ENCODE data around the gene NFIB. TPM values are rescaled to one million over a fixed set of nuclear protein-coding genes. Genes with fewer than 3 reads are reported as not detected.
A peak's percentile ranks its signal among the peaks of the same experiment; 100 is the strongest.

Gene NFIB
- total RNA-seq, 1 experiment from 2014 or later: 14.3 TPM

- H3K4me1 Mint-ChIP-seq: no peaks in the 10 kb centered on the region
- Histone ChIP-seq H3K79me1 (ENCODE audit: insufficient read depth, low read depth, low read length, poor library complexity, severe bottlenecking) (no peaks in the 10 kb centered on the region), H3K27me3 (ENCODE audit: insufficient read depth, low read length) (no peaks in the 10 kb centered on the region), H2AFZ (ENCODE audit: low read length) (no peak overlapping the region), H2BK120ac (ENCODE audit: low read depth, low read length, poor library complexity, severe bottlenecking) (no peak overlapping the region), H3K4ac (ENCODE audit: low read depth, low read length) (no peak overlapping the region), H3K9me3 (ENCODE audit: control insufficient read depth, low read depth, low read length) (no peaks in the 10 kb centered on the region), H2BK5ac (ENCODE audit: insufficient read length, low read length) (no peak overlapping the region), H2BK12ac (ENCODE audit: insufficient read length, low read depth, low read length) (no peak overlapping the region), H3T11ph (ENCODE audit: low read length) (no peak overlapping the region), H2BK15ac (ENCODE audit: low read depth, low read length) (no peak overlapping the region), H3K14ac (ENCODE audit: insufficient read depth, low read length) (no peak overlapping the region), H3K9ac (ENCODE audit: extremely low read depth, insufficient read length, low read length) (no peak overlapping the region), H3K23ac (ENCODE audit: insufficient read length, low read depth, low read length) (no peak overlapping the region), H4K5ac (ENCODE audit: insufficient read length, low read depth, low read length) (no peak overlapping the region), H4K20me1 (ENCODE audit: control insufficient read depth, insufficient read depth, insufficient read length) (no peaks in the 10 kb centered on the region), H3K23me2 (ENCODE audit: insufficient read length, low read depth, low read length, poor library complexity, severe bottlenecking) (no peaks in the 10 kb centered on the region), H3K56ac (ENCODE audit: insufficient read length, low read depth, low read length) (no peak overlapping the region), H4K8ac (replicated peaks; ENCODE audit: insufficient read length, low read depth, low read length) (no peak overlapping the region), H2AK5ac (ENCODE audit: insufficient read length, low read length) (no peak overlapping the region), H3K4me2 (ENCODE audit: insufficient read depth, insufficient read length, low read length) (no peak overlapping the region), H3K27ac (ENCODE audit: insufficient read length, low read depth, low read length) (no peak overlapping the region), H3K4me1 (ENCODE audit: insufficient read depth, low read length) (no peaks in the 10 kb centered on the region), H2BK20ac (ENCODE audit: low read depth, low read length, poor library complexity, severe bottlenecking) (no peak overlapping the region), H3K79me2 (ENCODE audit: insufficient read depth, low read length) (no peaks in the 10 kb centered on the region), H3K18ac (ENCODE audit: insufficient read length, low read depth, low read length) (no peak overlapping the region), H4K91ac (ENCODE audit: insufficient read length, low read depth, low read length) (no peak overlapping the region)
- TF ChIP-seq, protein P1, sequence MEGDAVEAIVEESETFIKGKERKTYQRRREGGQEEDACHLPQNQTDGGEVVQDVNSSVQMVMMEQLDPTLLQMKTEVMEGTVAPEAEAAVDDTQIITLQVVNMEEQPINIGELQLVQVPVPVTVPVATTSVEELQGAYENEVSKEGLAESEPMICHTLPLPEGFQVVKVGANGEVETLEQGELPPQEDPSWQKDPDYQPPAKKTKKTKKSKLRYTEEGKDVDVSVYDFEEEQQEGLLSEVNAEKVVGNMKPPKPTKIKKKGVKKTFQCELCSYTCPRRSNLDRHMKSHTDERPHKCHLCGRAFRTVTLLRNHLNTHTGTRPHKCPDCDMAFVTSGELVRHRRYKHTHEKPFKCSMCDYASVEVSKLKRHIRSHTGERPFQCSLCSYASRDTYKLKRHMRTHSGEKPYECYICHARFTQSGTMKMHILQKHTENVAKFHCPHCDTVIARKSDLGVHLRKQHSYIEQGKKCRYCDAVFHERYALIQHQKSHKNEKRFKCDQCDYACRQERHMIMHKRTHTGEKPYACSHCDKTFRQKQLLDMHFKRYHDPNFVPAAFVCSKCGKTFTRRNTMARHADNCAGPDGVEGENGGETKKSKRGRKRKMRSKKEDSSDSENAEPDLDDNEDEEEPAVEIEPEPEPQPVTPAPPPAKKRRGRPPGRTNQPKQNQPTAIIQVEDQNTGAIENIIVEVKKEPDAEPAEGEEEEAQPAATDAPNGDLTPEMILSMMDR (conservative IDR thresholded peaks at IDR 0.05): no peak
- H3K27ac Mint-ChIP-seq: peak overlapping the region in 1 of 3 experiments; percentile 21; a peak in 1 of 7 replicates
- H3K4me3 Mint-ChIP-seq: no peak overlapping the region
- H3K36me3 Mint-ChIP-seq (ENCODE audit: insufficient read depth in 1 of 3, low read depth in 3 of 3): no peaks in the 10 kb centered on the region
- H3K27me3 Mint-ChIP-seq (ENCODE audit: low read depth): no peaks in the 10 kb centered on the region
- DNase-seq: no peak
- no peaks in the 10 kb centered on the region for H3K9me3 Mint-ChIP-seq
- WGBS (ENCODE audit: extremely low coverage, insufficient read length, low lambda C conversion rate): no CpG with 5 or more reads among the region's 3 CpGs
Measured at GRCh38 chr9:14136047-14136635, 177.8 kb downstream of the NFIB start.

Data from H9 (cell line).